Embryonic facial prominence (tissue), 1 donor: ENCODE data around the gene FZR1.

Experiments
- DNase-seq: peaks from one replicate; pipeline ENCODE4 v3.0.0-alpha.2; 2016; ENCODE audit errors: extremely low spot score

Gene FZR1

GRCh38 chr19:3505598-3506383, at the start of gene FZR1:
FZR1 (plus strand) TSS chr19:3506311; CDS start chr19:3522990, 16,679 bp downstream.
- peak; percentile 95 for DNase-seq

- no peak for DNase-seq
These were observed 49.1 kb upstream of the FZR1 start for GRCh38 chr19:3456925-3457527.

- no peak for DNase-seq
These were observed 48.4 kb upstream of the FZR1 start for GRCh38 chr19:3457528-3458228.

DNA sequence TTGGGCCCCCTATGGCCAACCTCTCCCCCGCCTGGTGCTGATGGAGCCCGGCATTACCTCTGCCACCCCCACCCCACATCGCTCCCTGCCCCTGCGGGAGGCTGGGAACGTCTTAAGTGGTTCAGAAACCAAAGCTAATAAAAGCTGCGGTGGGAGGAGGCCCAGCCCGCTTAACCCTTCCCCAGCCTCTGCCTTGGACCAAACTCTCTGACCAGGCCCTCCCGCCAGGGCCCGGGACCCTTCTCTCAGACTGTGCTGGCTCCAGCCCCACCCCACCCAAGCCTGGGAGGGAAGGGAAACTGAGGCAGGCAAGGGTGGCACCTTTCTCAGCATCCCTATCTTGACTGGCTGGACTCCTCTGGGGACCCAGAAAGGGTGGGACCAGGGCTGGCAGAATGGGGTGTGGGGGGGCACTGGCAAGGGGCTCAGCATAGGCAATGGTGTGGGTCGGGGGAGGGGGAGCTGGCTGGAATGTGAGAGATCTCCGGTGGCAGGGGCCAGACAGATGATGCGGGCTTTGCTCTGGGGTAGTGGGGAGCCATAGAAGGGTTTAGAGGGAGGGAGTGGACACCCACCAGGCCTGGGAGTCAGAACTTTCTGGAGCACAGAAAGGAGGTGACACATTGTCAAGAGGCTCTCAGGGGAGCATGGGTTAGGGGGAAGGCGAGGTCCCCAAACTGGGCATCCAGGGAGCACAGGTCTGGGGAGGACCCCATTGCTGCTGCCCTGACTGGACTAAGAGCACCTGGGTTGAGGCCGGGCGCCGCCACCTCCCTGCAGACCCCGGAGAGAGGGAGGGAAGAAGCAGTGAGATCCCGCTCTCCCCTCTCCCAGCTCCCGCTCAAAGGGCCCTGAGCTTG, 47.7 kb upstream of the FZR1 start:
- no peak for DNase-seq

GRCh38 chr19:3459089-3459881, 46.8 kb upstream of the FZR1 start:
- DNase-seq, result peak; percentile 66

GRCh38 chr19:3459965-3460582, 46.0 kb upstream of the FZR1 start:
- no peak for DNase-seq

- DNase-seq, result no peak
These were observed 43.0 kb upstream of the FZR1 start for GRCh38 chr19:3462991-3463713.

GRCh38 chr19:3463714-3464586, 42.2 kb upstream of the FZR1 start:
- DNase-seq, result no peak

- DNase-seq, result no peak
These were observed 41.4 kb upstream of the FZR1 start for GRCh38 chr19:3464587-3465235.

DNA sequence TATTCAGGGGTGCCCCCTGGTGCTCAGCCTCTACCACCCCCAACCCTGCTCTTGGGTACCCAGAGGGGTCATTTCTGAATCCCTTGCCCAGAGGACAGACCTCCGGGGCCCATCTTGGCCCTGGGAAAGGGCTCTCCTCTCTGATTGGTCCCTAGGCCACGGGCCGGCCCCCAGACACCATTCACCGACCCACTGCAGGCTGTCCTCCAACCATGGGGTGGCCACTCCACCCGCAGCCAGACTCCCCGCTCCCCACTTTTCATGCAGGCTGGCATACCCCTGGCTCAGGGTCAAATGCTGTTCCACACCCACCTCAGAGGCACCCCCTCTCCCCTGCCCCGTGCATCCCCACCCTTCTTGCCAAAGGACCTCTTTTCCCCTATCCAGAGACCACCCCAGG, 40.6 kb upstream of the FZR1 start:
- no peak for DNase-seq

- no peak for DNase-seq
These were observed 39.5 kb upstream of the FZR1 start for GRCh38 chr19:3466635-3467034.

DNA sequence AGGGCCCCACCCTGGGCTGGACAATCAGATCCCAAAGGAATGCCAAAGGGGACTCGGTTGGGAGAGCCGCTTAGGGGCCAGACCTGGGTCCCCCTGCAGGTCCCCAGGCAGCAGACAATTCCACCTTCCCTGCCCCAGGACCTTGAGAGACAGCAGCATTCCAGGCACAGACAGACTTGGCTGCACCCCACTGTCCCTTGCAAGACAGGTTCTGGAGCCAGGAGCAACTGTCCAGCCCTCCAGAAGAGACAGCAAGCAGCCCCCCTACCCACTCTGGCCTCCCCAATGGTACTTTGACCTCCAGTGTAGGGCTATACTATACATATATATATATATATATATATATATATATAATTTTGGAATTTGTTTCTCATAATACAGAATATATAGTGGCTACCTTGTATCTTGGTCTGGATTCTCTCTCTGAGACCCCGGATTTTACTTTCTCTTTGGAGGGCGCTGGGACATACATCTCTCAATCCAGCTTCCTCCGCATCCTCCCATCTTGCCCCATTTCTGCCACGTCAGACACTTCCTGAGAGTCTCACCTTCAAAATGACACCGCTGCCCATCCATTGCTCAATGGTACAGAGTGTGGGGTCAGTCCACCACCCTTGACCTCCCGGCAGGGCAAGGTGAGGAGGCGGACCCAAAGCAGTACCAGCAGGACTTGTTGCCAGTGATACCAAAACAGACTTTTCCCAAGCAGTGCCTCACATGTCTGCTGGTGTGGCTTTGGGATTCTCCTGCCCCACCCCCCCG, 38.5 kb upstream of the FZR1 start:
- DNase-seq, result no peak

- DNase-seq, result no peak
These were observed 37.9 kb upstream of the FZR1 start for GRCh38 chr19:3468211-3468610.

DNA sequence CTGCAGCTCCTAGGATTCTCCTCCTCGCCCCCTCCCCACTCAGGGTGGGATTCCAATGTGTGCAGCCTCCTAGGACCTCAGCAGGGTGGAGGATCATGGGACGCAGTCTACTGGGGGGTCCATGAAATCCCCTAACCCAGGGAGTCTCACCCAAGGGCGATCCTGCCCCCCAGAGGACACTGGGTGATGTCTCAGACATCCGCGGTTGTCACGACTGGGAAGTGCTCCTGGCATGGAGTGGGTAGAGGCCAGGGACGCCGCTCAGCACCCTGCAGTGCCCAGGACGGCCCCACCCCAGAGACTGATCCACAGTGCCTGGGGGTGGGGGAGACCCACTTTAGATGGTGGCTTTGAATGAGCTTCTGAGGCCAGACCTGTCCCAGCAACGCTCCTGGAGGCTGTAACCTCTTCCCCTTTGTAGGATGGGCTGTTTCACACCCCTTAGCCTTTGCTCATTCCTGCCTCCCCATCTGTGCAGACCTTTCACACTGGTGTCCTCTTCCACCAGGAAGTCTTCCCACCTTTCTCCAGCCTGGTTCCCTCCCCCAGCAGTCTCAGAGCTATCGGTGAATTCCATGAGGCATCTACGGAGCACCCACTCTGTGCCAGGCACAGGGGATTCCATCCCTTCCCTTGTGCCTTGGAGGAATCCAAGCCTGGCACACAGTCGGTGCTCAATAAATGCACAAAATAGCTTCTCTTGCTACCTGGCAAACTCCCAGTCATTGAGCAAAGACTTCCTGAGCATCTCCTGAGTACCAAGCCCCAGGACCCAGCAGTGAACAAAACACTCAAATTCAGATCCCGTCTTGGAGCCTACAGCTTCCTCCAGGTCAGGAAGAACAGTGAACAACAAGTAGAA, 36.2 kb upstream of the FZR1 start:
- no peak for DNase-seq

GRCh38 chr19:3470500-3471128, 35.5 kb upstream of the FZR1 start:
- DNase-seq, result no peak

GRCh38 chr19:3471954-3472655, 34.0 kb upstream of the FZR1 start:
- no peak for DNase-seq
